K562 (cell line): ENCODE measurements around the gene ADI1. TPM values are rescaled to one million over a fixed set of nuclear protein-coding genes. Genes with fewer than 3 reads are reported as not detected.

ENCODE experiments used
- ATAC-seq: fragments of 200-7000 bp; cut with Tn5 transposase; 3 replicates; pipeline ENCODE4 v1.9.1; 2020; ENCODE audit warnings: moderate library complexity
- BruUV-seq: library from RNA; stranded (reverse); fragments of 400-500 nt; replicated peaks from 2 replicates; lab custom pipeline; 2021; lab: Mats Ljungman, UMichigan
- CTCF ChIA-PET: fragments of 300-600 bp; formaldehyde crosslinking; extraction: SDS; loops from one replicate; lab custom pipeline; 2021; ENCODE audit warnings: low intra/inter-chr PET ratio; lab: Yijun Ruan, JAX
- POLR2A ChIA-PET: fragments of 300-600, 350-650 bp; sonication (Branson Sonifier 250); formaldehyde crosslinking; extraction: SDS; loops from one replicate; lab custom pipeline; 2021; ENCODE audit warnings: antibody characterized with exemption, inconsistent platforms; lab: Yijun Ruan, JAX
- DNase-seq, 4 experiments: peaks; one replicate each; pipeline versions ENCODE4 v3.0.0 to v3.0.0-alpha.2; 2011 to 2018; ENCODE audit warnings: low spot score in 3 of 4, mixed read lengths in 3 of 4; ENCODE audit errors: extremely low read depth in 1 of 4
- FAIRE-seq: peaks from 2 replicates; lab custom pipeline; 2011; peaks lifted over from hg19 to GRCh38; lab: Jason Lieb, UNC
- H2AFZ ChIP-seq: 2 replicates; pipeline ENCODE4 v1.6.0; 2011; ENCODE audit warnings: low read depth, low read length, control low read depth, inconsistent platforms
- H3K27ac ChIP-seq: fragments of 200-600 bp; 3 replicates; pipeline ENCODE4 v1.8.0; 2011; ENCODE audit warnings: low read depth, mild to moderate bottlenecking, control low read depth, inconsistent platforms, low read length, moderate library complexity, mixed read lengths; ENCODE audit errors: extremely low read depth
- H3K27me3 ChIP-seq, 2 experiments: fragments of 300-600 bp in 1 of 2; 2 replicates in 1 of 2; 3 replicates in 1 of 2; pipeline versions ENCODE4 v1.6.0 to v1.8.0; 2011; ENCODE audit warnings: inconsistent platforms in 2 of 2, low read length in 2 of 2, mild to moderate bottlenecking in 1 of 2, mixed read lengths in 1 of 2, moderate library complexity in 1 of 2; ENCODE audit not compliant: control insufficient read depth in 2 of 2, insufficient read depth in 2 of 2
- H3K36me3 ChIP-seq: fragments of 300-600 bp; 3 replicates; pipeline ENCODE4 v1.8.0; 2011; ENCODE audit warnings: mild to moderate bottlenecking, low read length, inconsistent platforms; ENCODE audit not compliant: control insufficient read depth, insufficient read depth
- H3K4me1 ChIP-seq, 2 experiments: fragments of 200-600 bp in 1 of 2; replicated peaks in 1 of 2; 2 replicates in 1 of 2; 3 replicates in 1 of 2; pipeline versions ENCODE4 v1.5.1 to v1.8.0; 2011; ENCODE audit warnings: inconsistent platforms in 2 of 2, low read length in 2 of 2, mild to moderate bottlenecking in 1 of 2, mixed read lengths in 1 of 2, moderate library complexity in 1 of 2; ENCODE audit not compliant: control insufficient read depth in 2 of 2, insufficient read depth in 2 of 2
- H3K4me2 ChIP-seq: 2 replicates; pipeline ENCODE4 v1.6.1; 2011; ENCODE audit warnings: low read length, control low read depth, inconsistent platforms, mixed read lengths; ENCODE audit not compliant: insufficient read depth
- H3K4me3 ChIP-seq: fragments of 200-600 bp; sonication (generic), shearing (Covaris generic); 2 replicates; pipeline ENCODE4 v1.5.1; 2016; ENCODE audit warnings: control low read depth, inconsistent platforms
- H3K79me2 ChIP-seq: fragments of 200-600 bp; 3 replicates; pipeline ENCODE4 v1.8.0; 2011; ENCODE audit warnings: low read length, inconsistent platforms; ENCODE audit not compliant: control insufficient read depth, insufficient read depth
- H3K9ac ChIP-seq, 2 experiments: 2 replicates each; pipeline versions ENCODE4 v1.6.0 to v1.6.1; 2011; ENCODE audit warnings: low read depth in 2 of 2, low read length in 2 of 2, control low read depth in 1 of 2, inconsistent platforms in 1 of 2, mild to moderate bottlenecking in 1 of 2, mixed read lengths in 1 of 2; ENCODE audit not compliant: insufficient read depth in 1 of 2
- H3K9me1 ChIP-seq: one replicate; pipeline ENCODE4 v1.6.0; 2011; ENCODE audit warnings: inconsistent platforms, mild to moderate bottlenecking, low read length, moderate library complexity; ENCODE audit not compliant: control insufficient read depth, insufficient read depth
- H3K9me3 ChIP-seq: replicated peaks from 2 replicates; pipeline ENCODE4 v1.5.1; 2011; ENCODE audit warnings: low read depth, low read length, inconsistent platforms; ENCODE audit not compliant: control insufficient read depth, insufficient read depth
- H4K20me1 ChIP-seq: replicated peaks from 2 replicates; pipeline ENCODE4 v1.6.1; 2011; ENCODE audit warnings: low read length, inconsistent platforms, mixed read lengths; ENCODE audit not compliant: control insufficient read depth, insufficient read depth
- DACH1 ChIP-seq: fragments of 450-650 bp; IDR thresholded peaks from 2 replicates; pipeline ENCODE4 v1.6.1; 2018; ENCODE audit not compliant: partially characterized antibody
- FOXJ3 ChIP-seq: sonication (generic); formaldehyde crosslinking; IDR thresholded peaks from 2 replicates; pipeline ENCODE4 v1.4.0; 2020; ENCODE audit warnings: mild to moderate bottlenecking, missing genetic modification reagents
- HCFC1 ChIP-seq: IDR thresholded peaks from 2 replicates; pipeline ENCODE4 v1.6.1; 2012; ENCODE audit warnings: low read depth, low read length, improper control_type of control experiment
- MLLT1 ChIP-seq, 2 experiments: fragments of 450-650 bp; IDR thresholded peaks; 2 replicates each; pipeline ENCODE4 v1.6.1; 2016
- RBM15 ChIP-seq: fragments of 200-400 bp; formaldehyde crosslinking; IDR thresholded peaks from 2 replicates; pipeline ENCODE4 v1.6.1; 2018; ENCODE audit warnings: mild to moderate bottlenecking, low read length, moderate library complexity; ENCODE audit not compliant: insufficient read depth
- U2AF2 ChIP-seq: fragments of 200-400 bp; formaldehyde crosslinking; optimal IDR thresholded peaks from 2 replicates; pipeline ENCODE3; 2017; ENCODE audit warnings: low read depth, mild to moderate bottlenecking, low read length
- ZFP30 ChIP-seq: fragments of 250-450 bp; sonication (Bioruptor Pico); IDR thresholded peaks from 2 replicates; pipeline ENCODE4 v1.8.0; 2022; ENCODE audit warnings: moderate library complexity, mild to moderate bottlenecking, inconsistent platforms, borderline replicate concordance
- ZFP36 ChIP-seq: fragments of 150-350 bp; IDR thresholded peaks from 2 replicates; pipeline ENCODE4 v1.6.1; 2018; ENCODE audit warnings: low read length, low read depth; ENCODE audit not compliant: partially characterized antibody
- ZNF347 ChIP-seq: fragments of 450-650 bp; formaldehyde crosslinking; IDR thresholded peaks from 2 replicates; pipeline ENCODE4 v1.4.0; 2020; ENCODE audit warnings: low read depth, mild to moderate bottlenecking, moderate library complexity
- WGBS: fragments of 100-300 bp; shearing (Covaris generic); methylation state at CpG from one replicate; pipeline ENCODE4 v1.1.6; 2016; ENCODE audit warnings: low coverage, mixed read lengths; ENCODE audit not compliant: insufficient coverage; ENCODE audit errors: missing lambda C conversion rate; 5-methylcytosine and 5-hydroxymethylcytosine counted together
- in situ Hi-C: fragments of 300-500 bp; cut with MboI; formaldehyde crosslinking; loops from 4 replicates; pipeline ENCODE4 v1.15.0; 2018; ENCODE audit warnings: inconsistent platforms, mixed read lengths
- intact Hi-C: fragments of 100-400 bp; cut with micrococcal nuclease; formaldehyde crosslinking; loops from 2 replicates; pipeline ENCODE4 v1.14.2; 2022
- polyA plus RNA-seq, 8 experiments: library from polyadenylated mRNA; depleted of rRNA in 4 of 8; stranded (reverse) in 5 of 8; unstranded in 3 of 8; fragments of >200 nt; fragmentation: Nextera tagmentation in 2 of 8; fragmentation: Illumina TruSeq in 1 of 8; extraction: Ambion mirVana in 2 of 8; extraction: Trizol in 1 of 8; gene quantifications; 2 replicates each; pipeline versions ENCODE4 v1.2.1 to v1.2.3, GENCODE V29; 2011 to 2014; ENCODE audit warnings: inconsistent platforms in 1 of 8, missing spikeins in 1 of 8
- total RNA-seq, 7 experiments: library from RNA; depleted of rRNA in 6 of 7; stranded (reverse); fragments of >200 nt in 6 of 7; fragmentation: Illumina TruSeq in 2 of 7; extraction: Trizol in 2 of 7; gene quantifications; 2 replicates each; pipeline versions ENCODE4 v1.2.1 to v1.2.3, GENCODE V29; 2011 to 2021; ENCODE audit warnings: low replicate concordance in 1 of 7
- TF ChIP-seq, protein P1 (sequence below), 2 experiments: fragments of 450-650 bp; IDR thresholded peaks; 2 replicates each; pipeline ENCODE4 v1.6.1; 2016; ENCODE audit warnings: mild to moderate bottlenecking in 2 of 2, borderline replicate concordance in 1 of 2, low read depth in 1 of 2, moderate library complexity in 1 of 2
- TF ChIP-seq, protein P2 (sequence below): fragments of 450-650 bp; IDR thresholded peaks from 2 replicates; pipeline ENCODE4 v1.6.1; 2014; ENCODE audit warnings: low read depth, mild to moderate bottlenecking, moderate library complexity, borderline replicate concordance

Gene ADI1
- total and polyA plus RNA-seq, 9 of the 15 experiments (the other 6 are each of a cell fraction or from before 2014, with no cell fraction given), result 6.1 to 51.0 (median 27.1) TPM

- intact Hi-C loops, result no loop called here
- TF ChIP-seq RBM15 (no peak), MLLT1 (IDR thresholded peaks at IDR 0.05) (no peak), FOXJ3 (CRISPR knock-in tag) (no peak), ZFP36 (no peak), HCFC1 (no peak), DACH1 (no peak), ZNF347 (no peak), ZFP30 (no peak), U2AF2 (no peak)
- TF ChIP-seq, protein P1, sequence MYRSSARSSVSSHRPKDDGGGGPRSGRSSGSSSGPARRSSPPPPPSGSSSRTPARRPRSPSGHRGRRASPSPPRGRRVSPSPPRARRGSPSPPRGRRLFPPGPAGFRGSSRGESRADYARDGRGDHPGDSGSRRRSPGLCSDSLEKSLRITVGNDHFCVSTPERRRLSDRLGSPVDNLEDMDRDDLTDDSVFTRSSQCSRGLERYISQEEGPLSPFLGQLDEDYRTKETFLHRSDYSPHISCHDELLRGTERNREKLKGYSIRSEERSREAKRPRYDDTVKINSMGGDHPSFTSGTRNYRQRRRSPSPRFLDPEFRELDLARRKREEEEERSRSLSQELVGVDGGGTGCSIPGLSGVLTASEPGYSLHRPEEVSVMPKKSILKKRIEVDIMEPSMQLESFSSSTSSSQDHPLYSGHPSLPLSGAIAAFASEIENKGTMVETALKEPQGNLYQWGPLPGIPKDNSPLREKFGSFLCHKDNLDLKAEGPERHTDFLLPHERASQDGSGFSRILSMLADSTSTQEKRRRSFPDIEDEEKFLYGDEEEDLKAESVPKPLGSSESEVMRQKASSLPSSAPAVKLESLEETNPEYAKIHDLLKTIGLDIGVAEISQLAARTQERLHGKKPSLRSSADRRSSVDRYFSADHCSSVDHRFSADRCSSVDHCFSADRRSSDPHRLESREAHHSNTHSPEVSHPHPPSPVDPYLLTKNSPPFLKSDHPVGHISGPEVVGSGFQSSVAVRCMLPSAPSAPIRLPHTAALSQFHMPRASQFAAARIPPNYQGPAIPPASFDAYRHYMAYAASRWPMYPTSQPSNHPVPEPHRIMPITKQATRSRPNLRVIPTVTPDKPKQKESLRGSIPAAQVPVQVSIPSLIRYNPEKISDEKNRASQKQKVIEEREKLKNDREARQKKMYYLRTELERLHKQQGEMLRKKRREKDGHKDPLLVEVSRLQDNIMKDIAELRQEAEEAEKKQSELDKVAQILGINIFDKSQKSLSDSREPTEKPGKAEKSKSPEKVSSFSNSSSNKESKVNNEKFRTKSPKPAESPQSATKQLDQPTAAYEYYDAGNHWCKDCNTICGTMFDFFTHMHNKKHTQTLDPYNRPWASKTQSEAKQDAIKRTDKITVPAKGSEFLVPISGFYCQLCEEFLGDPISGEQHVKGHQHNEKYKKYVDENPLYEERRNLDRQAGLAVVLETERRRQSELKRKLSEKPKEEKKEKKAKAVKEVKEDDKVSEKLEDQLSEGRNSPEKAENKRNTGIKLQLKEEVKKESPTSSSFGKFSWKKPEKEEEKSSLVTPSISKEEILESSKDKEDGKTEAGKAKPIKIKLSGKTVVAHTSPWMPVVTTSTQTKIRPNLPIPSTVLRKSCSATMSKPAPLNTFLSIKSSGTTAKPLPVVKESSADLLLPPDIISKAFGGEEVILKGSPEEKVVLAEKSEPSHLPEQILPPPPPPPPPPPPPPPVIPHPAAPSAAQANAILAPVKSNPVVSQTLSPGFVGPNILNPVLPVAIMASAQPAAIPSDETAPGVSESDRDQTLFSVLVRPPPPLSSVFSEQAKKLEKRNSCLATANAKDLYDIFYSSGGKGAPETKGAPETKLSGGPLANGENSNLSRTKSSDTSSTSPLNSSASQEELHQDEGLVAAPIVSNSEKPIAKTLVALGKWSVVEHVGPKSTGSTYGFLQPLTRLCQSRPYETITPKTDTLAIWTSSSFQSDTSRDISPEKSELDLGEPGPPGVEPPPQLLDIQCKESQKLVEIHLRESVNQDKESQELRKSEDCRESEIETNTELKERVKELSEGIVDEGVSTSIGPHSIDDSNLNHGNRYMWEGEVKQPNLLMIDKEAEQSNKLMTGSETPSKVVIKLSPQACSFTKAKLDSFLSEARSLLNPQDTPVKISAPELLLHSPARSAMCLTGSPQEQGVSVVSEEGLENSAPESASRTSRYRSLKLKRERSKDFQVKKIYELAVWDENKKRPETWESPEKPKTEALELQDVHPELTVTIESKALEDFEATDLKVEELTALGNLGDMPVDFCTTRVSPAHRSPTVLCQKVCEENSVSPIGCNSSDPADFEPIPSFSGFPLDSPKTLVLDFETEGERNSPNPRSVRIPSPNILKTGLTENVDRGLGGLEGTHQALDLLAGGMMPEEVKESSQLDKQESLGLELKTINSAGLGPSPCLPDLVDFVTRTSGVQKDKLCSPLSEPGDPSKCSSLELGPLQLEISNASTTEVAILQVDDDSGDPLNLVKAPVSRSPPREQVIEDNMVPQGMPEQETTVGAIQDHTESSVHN (IDR thresholded peaks at IDR 0.05; ENCODE audit: borderline replicate concordance in 1 of 2, low read depth in 1 of 2), result no peak
- TF ChIP-seq, protein P2, sequence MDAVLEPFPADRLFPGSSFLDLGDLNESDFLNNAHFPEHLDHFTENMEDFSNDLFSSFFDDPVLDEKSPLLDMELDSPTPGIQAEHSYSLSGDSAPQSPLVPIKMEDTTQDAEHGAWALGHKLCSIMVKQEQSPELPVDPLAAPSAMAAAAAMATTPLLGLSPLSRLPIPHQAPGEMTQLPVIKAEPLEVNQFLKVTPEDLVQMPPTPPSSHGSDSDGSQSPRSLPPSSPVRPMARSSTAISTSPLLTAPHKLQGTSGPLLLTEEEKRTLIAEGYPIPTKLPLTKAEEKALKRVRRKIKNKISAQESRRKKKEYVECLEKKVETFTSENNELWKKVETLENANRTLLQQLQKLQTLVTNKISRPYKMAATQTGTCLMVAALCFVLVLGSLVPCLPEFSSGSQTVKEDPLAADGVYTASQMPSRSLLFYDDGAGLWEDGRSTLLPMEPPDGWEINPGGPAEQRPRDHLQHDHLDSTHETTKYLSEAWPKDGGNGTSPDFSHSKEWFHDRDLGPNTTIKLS, result no peak
Measured at GRCh38 chr2:3488061-3488531, 31.2 kb downstream of the ADI1 start.

More at GRCh38 chr2:3488061-3488531, 31.2 kb downstream of the ADI1 start:
- H3K27ac ChIP-seq, result no peak overlapping the region
- H4K20me1 ChIP-seq, result no peaks in the 10 kb centered on the region
- in situ Hi-C loops, result no loop called here
- WGBS, result 40% methylated on average over 6 of the region's 6 CpGs
- no peak for FAIRE-seq
- H3K4me1 ChIP-seq, result peaks cover under 1 to 35% of the 10 kb centered on the region in 2 experiments; a peak in 3 of 5 replicates
- no TSS peak for BruUV-seq
- H3K36me3 ChIP-seq, result no peaks in the 10 kb centered on the region; the same call in 2 of the 3 replicates
- no peak for ATAC-seq
- no peak overlapping the region for H3K9ac ChIP-seq
- ChIA-PET CTCF (no interaction called here), POLR2A (interaction anchor here (0.6 to 0.9 kb wide), 3 partner anchors 8 to 293 kb away, joined by 3 to 5 read pairs (median 4); no protein-coding TSS in a partner anchor)
- H3K9me3 ChIP-seq, result peaks cover 1% of the 10 kb centered on the region
- no peak for DNase-seq
- no peak overlapping the region for H2AFZ ChIP-seq
- no peaks in the 10 kb centered on the region for H3K79me2 ChIP-seq
- no peaks in the 10 kb centered on the region for H3K9me1 ChIP-seq
- H3K4me3 ChIP-seq, result no peak overlapping the region
- no peak overlapping the region for H3K4me2 ChIP-seq
- no peaks in the 10 kb centered on the region for H3K27me3 ChIP-seq
